ENCODE measurements around the gene ZC3H4.

DNA sequence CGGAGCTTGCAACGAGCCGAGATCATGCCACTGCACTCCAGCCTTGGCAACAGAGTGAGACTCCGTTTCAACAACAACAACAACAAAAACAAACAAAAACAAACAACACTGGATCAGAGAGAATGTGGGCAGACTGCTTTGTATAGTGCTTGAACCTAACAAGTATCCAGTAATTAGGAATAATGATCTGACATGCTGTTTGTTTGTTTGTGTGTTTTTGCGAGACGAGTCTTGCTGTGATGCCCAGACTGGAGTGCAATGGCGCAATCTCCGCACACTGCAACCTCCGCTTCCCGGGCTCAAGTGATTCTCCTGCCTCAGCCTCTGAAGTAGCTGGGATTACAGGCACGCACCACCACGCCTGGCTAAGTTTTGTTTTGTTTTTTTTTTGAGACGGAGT, 31.1 kb upstream of the ZC3H4 start:
- no peak for TF ChIP-seq CTCF (IDR thresholded peaks at IDR 0.05)
- TF ChIP-seq POLR2A (IDR thresholded peaks at IDR 0.05): no peak
